Activated CD4-positive, alpha-beta T cell treated with anti-CD3 and anti-CD28 coated beads for 36 hours (primary cell): ENCODE measurements around the gene ANKRD13B. TPM values are rescaled to one million over a fixed set of nuclear protein-coding genes. Genes with fewer than 3 reads are reported as not detected.
"Not testable (repeated sequence)": the region's sequence is repeated elsewhere in the genome, so short reads cannot be mapped to it uniquely, and the experiment has no call there.

Experiments used
- ATAC-seq: fragments of 200-7000 bp; cut with Tn5 transposase; one replicate; pipeline ENCODE4 v1.10.0; 2021; ENCODE audit warnings: mild to moderate bottlenecking, moderate library complexity
- CTCF ChIA-PET: fragments of 350-600 bp; sonication (Branson Sonifier 250); formaldehyde crosslinking; loops from one replicate; lab custom pipeline; 2021; ENCODE audit warnings: antibody characterized with exemption; lab: Charles Lee
- POLR2A ChIA-PET: fragments of 350-600 bp; sonication (Branson Sonifier 250); formaldehyde crosslinking; loops from one replicate; lab custom pipeline; 2021; ENCODE audit warnings: antibody characterized with exemption, inconsistent platforms; lab: Charles Lee
- DNase-seq: peaks from one replicate; pipeline ENCODE4 v3.0.0-alpha.2; 2020
- H3K27ac Mint-ChIP-seq: one replicate; pipeline ENCODE4 v1.8.0; 2021; ENCODE audit warnings: mixed read lengths
- H3K27me3 Mint-ChIP-seq: one replicate; pipeline ENCODE4 v1.8.0; 2021; ENCODE audit warnings: mixed read lengths
- H3K36me3 Mint-ChIP-seq: one replicate; pipeline ENCODE4 v1.8.0; 2021; ENCODE audit warnings: low read depth, mixed read lengths
- H3K4me1 Mint-ChIP-seq: one replicate; pipeline ENCODE4 v1.8.0; 2021; ENCODE audit warnings: mixed read lengths
- H3K4me3 Mint-ChIP-seq: one replicate; pipeline ENCODE4 v1.8.0; 2021; ENCODE audit warnings: mild to moderate bottlenecking, moderate library complexity, mixed read lengths
- H3K9me3 Mint-ChIP-seq: one replicate; pipeline ENCODE4 v1.8.0; 2021; ENCODE audit warnings: low read depth, mixed read lengths
- intact Hi-C, 2 experiments: fragments of 100-400 bp; cut with DNase I in 1 of 2; cut with micrococcal nuclease in 1 of 2; formaldehyde crosslinking; loops; one replicate each; pipeline versions ENCODE4 v1.14.2 to v1.15.1; 2022 to 2024; cut with DNase I, micrococcal nuclease
- total RNA-seq, 2 experiments: library from RNA; stranded (reverse); gene quantifications; one replicate each; pipeline ENCODE4 v1.2.3, GENCODE V29; 2021

The ANKRD13B gene
- total RNA-seq, 2 experiments from 2014 or later, result 17.3 to 20.2 TPM

- CTCF ChIA-PET, result no interaction called here
- H3K9me3 Mint-ChIP-seq, result no peaks in the 10 kb centered on the region
- POLR2A ChIA-PET, result no interaction called here
- H3K4me3 Mint-ChIP-seq, result no peak overlapping the region
- peaks cover 28% of the 10 kb centered on the region for H3K36me3 Mint-ChIP-seq
- no peaks in the 10 kb centered on the region for H3K27me3 Mint-ChIP-seq
- H3K27ac Mint-ChIP-seq, result peak overlapping the region; percentile 15
- peaks cover 8% of the 10 kb centered on the region for H3K4me1 Mint-ChIP-seq
- peak; percentile 19 for ATAC-seq
- no peak for DNase-seq
- intact Hi-C loops, result no loop called here
Measured at GRCh38 chr17:29650396-29650795, 57.5 kb downstream of the ANKRD13B start.

DNA sequence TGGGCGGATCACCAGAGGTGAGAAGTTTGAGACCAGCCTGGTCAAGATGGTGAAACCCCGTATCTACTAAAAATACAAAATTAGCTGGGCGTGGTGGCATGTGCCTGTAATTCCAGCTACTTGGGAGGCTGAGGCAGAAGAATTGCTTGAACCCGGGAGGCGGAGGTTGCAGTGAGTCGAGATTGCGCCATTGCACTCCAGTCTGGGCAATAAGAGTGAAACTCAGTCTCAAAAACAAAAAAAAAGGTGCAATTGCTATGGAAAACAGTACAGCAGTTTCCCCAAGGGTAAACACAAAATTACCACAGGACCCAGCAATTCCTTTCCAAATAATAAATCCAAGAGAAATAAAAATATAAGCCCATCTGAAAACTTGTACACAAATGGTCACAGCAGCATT, 59.0 kb downstream of the ANKRD13B start:
- H3K36me3 Mint-ChIP-seq, result peaks cover 33% of the 10 kb centered on the region
- H3K4me1 Mint-ChIP-seq, H3K4me3 Mint-ChIP-seq, ATAC-seq, intact Hi-C loops, POLR2A ChIA-PET, H3K27me3 Mint-ChIP-seq, H3K9me3 Mint-ChIP-seq, H3K27ac Mint-ChIP-seq, DNase-seq: not testable (repeated sequence)
- CTCF ChIA-PET, result interaction anchor here (1.2 kb wide), 1 partner anchor 13 kb away, joined by 4 read pairs; no protein-coding TSS in a partner anchor

DNA sequence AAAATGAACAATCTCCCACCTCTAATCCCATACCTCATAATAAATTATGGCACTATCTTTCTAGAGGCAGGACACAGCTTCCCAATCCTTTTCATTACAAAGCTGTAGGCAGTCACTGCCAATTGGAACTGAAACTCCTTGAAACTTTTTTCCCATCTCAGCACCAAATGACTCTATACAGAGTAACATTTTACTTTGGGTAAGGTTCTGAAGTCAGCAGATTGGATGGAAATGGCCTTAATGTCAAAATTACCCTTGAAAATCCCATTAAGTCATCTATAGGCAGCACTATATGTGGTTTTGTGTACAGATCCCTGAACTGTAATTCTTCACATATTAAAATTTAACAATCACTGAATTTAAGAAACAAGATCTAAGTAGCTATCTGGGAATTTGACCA, 60.0 kb downstream of the ANKRD13B start:
- H3K27ac Mint-ChIP-seq, result no peak overlapping the region
- intact Hi-C loops, result no loop called here
- no peak for DNase-seq

GRCh38 chr17:29653995-29654714, 61.2 kb downstream of the ANKRD13B start:
- Mint-ChIP-seq H3K4me1 (peaks cover 2% of the 10 kb centered on the region), H3K27me3 (no peaks in the 10 kb centered on the region), H3K4me3 (no peak overlapping the region), H3K36me3 (peaks cover 32% of the 10 kb centered on the region), H3K27ac (no peak overlapping the region), H3K9me3 (no peaks in the 10 kb centered on the region)
- intact Hi-C loops, result no loop called here
- ATAC-seq, result no peak
- ChIA-PET POLR2A (interaction anchor here (0.7 kb wide), 1 partner anchor 125 kb away, joined by 4 read pairs; no protein-coding TSS in a partner anchor), CTCF (interaction anchor here (0.7 to 3.3 kb wide), 10 partner anchors 11 to 277 kb away, joined by 3 to 12 read pairs (median 4); no protein-coding TSS in a partner anchor)
- DNase-seq, result no peak

More for the DNA sequence above, 60.0 kb downstream of the ANKRD13B start:
- H3K4me3 Mint-ChIP-seq, result no peak overlapping the region
- H3K36me3 Mint-ChIP-seq, result peaks cover 33% of the 10 kb centered on the region
- H3K9me3 Mint-ChIP-seq, result no peaks in the 10 kb centered on the region
- POLR2A ChIA-PET, result interaction anchor here (0.6 kb wide), 1 partner anchor 92 kb away, joined by 4 read pairs; no protein-coding TSS in a partner anchor
- H3K4me1 Mint-ChIP-seq, result no peaks in the 10 kb centered on the region
- no peak for ATAC-seq
- CTCF ChIA-PET, result interaction anchor here (0.6 to 3.3 kb wide), 5 partner anchors 15 to 152 kb away, joined by 3 to 12 read pairs (median 4); no protein-coding TSS in a partner anchor
- no peaks in the 10 kb centered on the region for H3K27me3 Mint-ChIP-seq

DNA sequence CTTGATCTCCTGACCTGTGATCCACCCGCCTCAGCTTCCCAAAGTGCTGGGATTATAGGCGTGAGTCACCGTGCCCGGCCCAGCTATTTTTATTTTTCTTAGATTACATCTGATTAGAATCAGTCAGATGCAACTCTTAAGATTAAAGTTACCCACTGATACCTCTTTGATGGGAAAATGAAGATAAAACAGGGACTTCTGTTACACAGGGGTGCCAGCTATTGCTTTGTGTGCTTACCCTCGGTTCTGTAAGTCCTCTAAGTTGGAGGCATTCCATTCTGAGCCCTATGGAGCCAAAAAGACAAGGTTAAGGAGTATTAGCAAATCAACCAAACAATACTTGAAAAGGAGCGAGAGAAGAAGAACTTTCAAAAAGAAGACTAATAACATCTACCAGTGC, 62.4 kb downstream of the ANKRD13B start:
- Mint-ChIP-seq H3K9me3 (no peaks in the 10 kb centered on the region), H3K4me3 (no peak overlapping the region), H3K27me3 (no peaks in the 10 kb centered on the region), H3K27ac (no peak overlapping the region), H3K4me1 (peaks cover 5% of the 10 kb centered on the region), H3K36me3 (peaks cover 28% of the 10 kb centered on the region)
- intact Hi-C loops, result no loop called here
- ChIA-PET CTCF (interaction anchor here (0.7 to 3.3 kb wide), 7 partner anchors 12 to 124 kb away, joined by 3 to 12 read pairs (median 5); no protein-coding TSS in a partner anchor), POLR2A (interaction anchor here (0.5 to 1.2 kb wide), 2 partner anchors 9 to 22 kb away, joined by 3 to 4 read pairs; no protein-coding TSS in a partner anchor)
- no peak for DNase-seq
- no peak for ATAC-seq

- no peaks in the 10 kb centered on the region for H3K27me3 Mint-ChIP-seq
- peak; percentile 65 for ATAC-seq
Measured at GRCh38 chr17:29659155-29659554, 66.2 kb downstream of the ANKRD13B start.

GRCh38 chr17:29661213-29661612, 68.3 kb downstream of the ANKRD13B start:
- DNase-seq, result no peak
- H3K4me1 Mint-ChIP-seq, result peaks cover 27% of the 10 kb centered on the region
- H3K9me3 Mint-ChIP-seq, result no peaks in the 10 kb centered on the region
- no peak for ATAC-seq
- ChIA-PET CTCF (no interaction called here), POLR2A (no interaction called here)
- intact Hi-C loops, result no loop called here
- no peaks in the 10 kb centered on the region for H3K27me3 Mint-ChIP-seq
- H3K4me3 Mint-ChIP-seq, result no peak overlapping the region
- peaks cover 33% of the 10 kb centered on the region for H3K36me3 Mint-ChIP-seq
- peak overlapping the region; percentile 29 for H3K27ac Mint-ChIP-seq

More at GRCh38 chr17:29659155-29659554, 66.2 kb downstream of the ANKRD13B start:
- intact Hi-C loops, result no loop called here
- Mint-ChIP-seq H3K9me3 (no peaks in the 10 kb centered on the region), H3K27ac (peak overlapping the region; percentile 51), H3K4me3 (no peak overlapping the region), H3K4me1 (peaks cover 10% of the 10 kb centered on the region), H3K36me3 (peaks cover 34% of the 10 kb centered on the region)
- DNase-seq, result peak; percentile 20
- ChIA-PET CTCF (interaction anchor here (0.5 to 1.3 kb wide), 4 partner anchors 42 to 272 kb away, joined by 3 to 4 read pairs (median 3); no protein-coding TSS in a partner anchor), POLR2A (no interaction called here)

GRCh38 chr17:29663155-29663554, 70.2 kb downstream of the ANKRD13B start:
- ChIA-PET CTCF (interaction anchor here (0.6 to 1.3 kb wide), 7 partner anchors 17 to 436 kb away, joined by 3 to 6 read pairs (median 4); no protein-coding TSS in a partner anchor), POLR2A (no interaction called here)
- DNase-seq, result no peak
- H3K4me1 Mint-ChIP-seq, result peaks cover 35% of the 10 kb centered on the region
- H3K36me3 Mint-ChIP-seq, result peaks cover 38% of the 10 kb centered on the region
- no peak for ATAC-seq
- no peaks in the 10 kb centered on the region for H3K9me3 Mint-ChIP-seq
- H3K27ac Mint-ChIP-seq, result no peak overlapping the region
- H3K4me3 Mint-ChIP-seq, result no peak overlapping the region
- intact Hi-C loops, result loop anchor here in 1 of 2 experiments (2.0 kb wide), 1 partner anchor 60 kb away; no protein-coding TSS in a partner anchor
- no peaks in the 10 kb centered on the region for H3K27me3 Mint-ChIP-seq

Other genes starting within 250 kb of the ANKRD13B start
- gene TAOK1, start 202.8 kb upstream of the ANKRD13B start, total RNA-seq, result 10 to 100 TPM; 29.9 to 35.1 TPM
- 1 to 10 TPM; 7.2 to 8.6 TPM for gene ABHD15, start 26.1 kb upstream of the ANKRD13B start, total RNA-seq
- 10 to 100 TPM; 37.7 to 41.5 TPM for gene TP53I13, start 24.4 kb upstream of the ANKRD13B start, total RNA-seq
- 10 to 100 TPM; 60.5 to 74.1 TPM for gene GIT1, start 3.5 kb upstream of the ANKRD13B start, total RNA-seq
- 10 to 100 TPM; 13.9 to 14.2 TPM for gene CORO6, start 29.8 kb downstream of the ANKRD13B start, total RNA-seq